MCF 10A (cell line): ENCODE results near the gene RHBG. TPM values are rescaled to one million over a fixed set of nuclear protein-coding genes. Genes with fewer than 3 reads are reported as not detected.

Experiments used
- BruUV-seq: library from RNA; stranded (reverse); fragments of 400-500 nt; replicated peaks from 2 replicates; lab custom pipeline; 2021; lab: Mats Ljungman, UMichigan
- CTCF ChIA-PET: fragments of 300-600 bp; sonication (Branson Sonifier 250); formaldehyde crosslinking; extraction: SDS; loops from one replicate; lab custom pipeline; 2021; ENCODE audit warnings: antibody characterized with exemption, inconsistent platforms; lab: Yijun Ruan, JAX
- POLR2A ChIA-PET: fragments of 300-600, 350-650 bp; sonication (Branson Sonifier 250); formaldehyde crosslinking; extraction: SDS; loops from one replicate; lab custom pipeline; 2020; ENCODE audit warnings: antibody characterized with exemption, inconsistent platforms; lab: Yijun Ruan, JAX
- DNase-seq: peaks from one replicate; pipeline ENCODE4 v3.0.0-alpha.2; 2018; ENCODE audit not compliant: unreplicated experiment
- H3K27ac Mint-ChIP-seq: one replicate; pipeline ENCODE4 v1.8.0; 2022; ENCODE audit warnings: mild to moderate bottlenecking, low read depth, mixed read lengths; ENCODE audit not compliant: unreplicated experiment
- H3K27me3 Mint-ChIP-seq: one replicate; pipeline ENCODE4 v1.8.0; 2022; ENCODE audit warnings: mixed read lengths; ENCODE audit not compliant: insufficient read depth, unreplicated experiment
- H3K36me3 Mint-ChIP-seq: one replicate; pipeline ENCODE4 v1.8.0; 2022; ENCODE audit warnings: mild to moderate bottlenecking, moderate library complexity, mixed read lengths; ENCODE audit not compliant: insufficient read depth, unreplicated experiment
- H3K4me1 Mint-ChIP-seq: one replicate; pipeline ENCODE4 v1.8.0; 2022; ENCODE audit warnings: mixed read lengths; ENCODE audit not compliant: insufficient read depth, unreplicated experiment
- H3K4me3 Mint-ChIP-seq: one replicate; pipeline ENCODE4 v1.8.0; 2022; ENCODE audit warnings: mild to moderate bottlenecking, moderate library complexity, mixed read lengths; ENCODE audit not compliant: unreplicated experiment
- H3K9me3 Mint-ChIP-seq: one replicate; pipeline ENCODE4 v1.8.0; 2022; ENCODE audit warnings: mixed read lengths; ENCODE audit not compliant: unreplicated experiment
- intact Hi-C: fragments of 100-400 bp; cut with micrococcal nuclease; formaldehyde crosslinking; loops from 2 replicates; pipeline ENCODE4 v1.14.1; 2022
- total RNA-seq: library from RNA; stranded (reverse); gene quantifications from 2 replicates; pipeline ENCODE4 v1.2.3, GENCODE V29; 2022
- TF ChIP-seq, protein P1 (sequence below): fragments of 200-600 bp; IDR thresholded peaks from one replicate; pipeline ENCODE4 v1.8.0; 2022; ENCODE audit warnings: antibody characterized with exemption, mild to moderate bottlenecking; ENCODE audit not compliant: unreplicated experiment

Gene RHBG
- total RNA-seq, 1 experiment from 2014 or later = not detected

DNA sequence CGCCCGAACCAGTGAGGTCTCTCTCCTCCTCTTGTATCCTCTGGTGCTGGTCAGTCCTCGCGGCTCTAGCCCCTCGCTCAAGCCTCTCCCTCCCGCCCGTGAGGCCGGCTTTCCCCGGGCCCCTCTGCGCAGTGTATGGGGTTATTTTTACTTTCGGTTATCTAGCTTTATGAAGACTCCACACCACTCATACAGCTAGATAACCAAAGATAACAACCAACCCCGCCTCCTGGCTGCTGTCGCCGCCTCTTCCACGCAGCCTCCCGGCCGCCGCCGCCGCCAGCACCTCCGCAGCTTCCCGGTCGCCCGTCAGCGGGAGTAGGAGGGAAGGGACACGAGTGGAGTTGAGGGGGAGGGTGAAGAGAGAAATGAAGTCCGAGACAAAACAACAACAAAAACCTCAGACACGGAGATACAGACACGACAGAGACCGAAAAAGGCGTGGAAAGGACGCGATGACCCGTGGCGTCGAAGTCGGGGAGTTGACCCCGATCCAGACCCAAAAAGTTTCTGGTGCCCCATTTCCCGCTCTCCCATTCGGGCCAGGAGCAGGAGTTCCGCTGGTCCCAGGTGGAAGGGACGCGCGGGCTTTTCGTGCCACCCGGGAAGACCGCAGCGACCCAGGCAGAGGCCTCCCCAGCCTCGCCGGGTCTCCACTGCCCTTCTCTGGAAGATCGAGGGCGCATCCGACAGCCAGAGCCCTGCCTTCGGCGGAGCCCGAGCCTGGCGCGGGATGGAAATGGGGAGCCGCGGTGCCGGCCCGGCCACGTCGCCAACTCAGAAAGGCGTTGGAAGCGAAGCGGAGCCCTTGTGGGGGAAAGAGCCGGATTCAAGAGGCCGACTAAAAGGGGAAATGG, 51.4 kb downstream of the RHBG start:
- TF ChIP-seq, protein P1, sequence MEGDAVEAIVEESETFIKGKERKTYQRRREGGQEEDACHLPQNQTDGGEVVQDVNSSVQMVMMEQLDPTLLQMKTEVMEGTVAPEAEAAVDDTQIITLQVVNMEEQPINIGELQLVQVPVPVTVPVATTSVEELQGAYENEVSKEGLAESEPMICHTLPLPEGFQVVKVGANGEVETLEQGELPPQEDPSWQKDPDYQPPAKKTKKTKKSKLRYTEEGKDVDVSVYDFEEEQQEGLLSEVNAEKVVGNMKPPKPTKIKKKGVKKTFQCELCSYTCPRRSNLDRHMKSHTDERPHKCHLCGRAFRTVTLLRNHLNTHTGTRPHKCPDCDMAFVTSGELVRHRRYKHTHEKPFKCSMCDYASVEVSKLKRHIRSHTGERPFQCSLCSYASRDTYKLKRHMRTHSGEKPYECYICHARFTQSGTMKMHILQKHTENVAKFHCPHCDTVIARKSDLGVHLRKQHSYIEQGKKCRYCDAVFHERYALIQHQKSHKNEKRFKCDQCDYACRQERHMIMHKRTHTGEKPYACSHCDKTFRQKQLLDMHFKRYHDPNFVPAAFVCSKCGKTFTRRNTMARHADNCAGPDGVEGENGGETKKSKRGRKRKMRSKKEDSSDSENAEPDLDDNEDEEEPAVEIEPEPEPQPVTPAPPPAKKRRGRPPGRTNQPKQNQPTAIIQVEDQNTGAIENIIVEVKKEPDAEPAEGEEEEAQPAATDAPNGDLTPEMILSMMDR = no peak
- Mint-ChIP-seq H3K9me3 (no peaks in the 10 kb centered on the region), H3K36me3 (peaks cover 12% of the 10 kb centered on the region), H3K27ac (no peak overlapping the region), H3K4me3 (peak overlapping the region; percentile 71), H3K4me1 (peaks cover 5% of the 10 kb centered on the region), H3K27me3 (peaks cover 92% of the 10 kb centered on the region)
- DNase-seq = no peak
- BruUV-seq = no TSS peak
- intact Hi-C loops = no loop called here
- ChIA-PET CTCF (interaction anchor here (0.7 to 3.2 kb wide), 6 partner anchors 21 to 145 kb away, joined by 3 to 29 read pairs (median 8); no protein-coding TSS in a partner anchor), POLR2A (no interaction called here)

DNA sequence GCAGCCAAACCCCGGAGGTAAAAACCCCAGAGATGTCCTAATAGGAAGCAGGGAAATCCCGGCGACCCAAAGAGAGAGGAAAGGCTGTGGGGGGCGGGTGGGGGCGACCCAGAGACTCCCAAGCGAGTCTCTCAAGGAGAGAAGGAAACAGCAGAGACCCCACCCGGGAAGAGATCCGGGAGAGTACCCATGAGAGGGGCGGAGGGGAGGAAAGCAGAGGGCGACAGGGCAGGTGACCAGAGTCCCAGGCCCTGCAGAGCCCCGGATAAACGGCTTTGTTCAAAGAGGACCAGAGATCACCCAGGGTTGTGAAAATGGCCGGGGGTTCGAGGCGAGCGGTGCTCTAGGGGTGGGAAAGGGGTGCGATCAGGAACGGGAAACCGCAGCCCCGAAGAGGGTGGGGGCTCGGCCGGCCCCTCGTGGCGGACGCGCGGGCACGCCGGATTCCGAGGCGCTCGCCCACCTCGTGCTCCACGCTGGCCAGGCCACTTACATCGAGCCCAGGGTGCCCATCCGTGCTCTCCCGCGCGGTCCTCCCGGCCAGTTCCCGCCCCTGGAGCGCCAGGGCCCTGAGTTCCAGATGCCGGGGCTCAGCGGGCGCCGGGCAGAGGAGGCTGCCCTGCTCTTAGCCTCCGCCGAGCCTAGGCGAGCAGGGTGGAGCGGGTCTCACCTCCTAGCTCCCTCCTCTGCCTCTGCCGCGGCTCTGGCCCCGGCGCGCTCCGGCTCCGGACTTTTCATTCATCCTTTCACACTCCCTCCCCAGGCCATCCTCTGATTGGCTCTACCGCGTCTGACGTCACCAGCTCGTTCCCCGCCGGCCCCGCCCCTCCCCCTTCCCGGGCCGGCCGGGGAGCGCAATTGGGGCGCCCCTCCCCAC, 52.3 kb downstream of the RHBG start:
- Mint-ChIP-seq H3K9me3 (no peaks in the 10 kb centered on the region), H3K4me3 (peak overlapping the region; percentile 71), H3K27ac (no peak overlapping the region), H3K4me1 (peaks cover 5% of the 10 kb centered on the region), H3K27me3 (peaks cover 90% of the 10 kb centered on the region), H3K36me3 (peaks cover 12% of the 10 kb centered on the region)
- DNase-seq = peak; percentile 93
- ChIA-PET POLR2A (no interaction called here), CTCF (interaction anchor here (0.5 to 7.9 kb wide), 4 partner anchors 24 to 49 kb away, joined by 3 to 56 read pairs (median 4); no protein-coding TSS in a partner anchor)
- intact Hi-C loops = no loop called here
- BruUV-seq = no TSS peak
- TF ChIP-seq, protein P1 = no peak

DNA sequence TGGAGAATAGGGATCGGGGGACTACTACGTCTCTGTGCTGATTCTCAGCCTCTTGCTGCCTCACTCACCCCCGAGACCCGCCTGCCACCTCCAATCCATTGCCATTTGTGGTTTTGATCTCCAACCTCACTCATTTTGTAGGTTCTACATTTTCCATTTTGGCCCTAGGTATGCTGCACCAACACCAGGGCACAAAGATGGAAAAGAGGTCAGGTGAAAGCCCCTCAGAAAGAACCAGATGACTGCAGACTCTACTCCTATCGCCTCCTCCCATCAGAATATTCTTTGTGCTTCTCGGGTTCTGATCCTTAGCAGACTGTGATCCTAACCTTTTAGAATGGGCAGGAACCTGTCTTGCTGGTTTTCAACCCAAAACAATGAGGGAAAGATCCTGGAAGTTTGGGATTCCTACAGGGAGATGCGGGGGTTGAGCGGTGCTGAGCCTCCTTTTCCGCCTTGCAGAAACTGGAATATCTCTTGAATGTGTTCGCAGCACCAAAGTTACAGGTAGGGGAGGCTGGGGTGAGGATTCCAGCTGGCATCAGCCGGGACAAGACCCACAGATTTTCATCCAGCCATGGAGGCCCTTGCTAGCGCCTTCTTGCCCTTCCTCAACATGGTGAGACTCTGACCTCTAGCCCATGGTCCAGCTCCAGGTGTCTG, 53.1 kb downstream of the RHBG start:
- Mint-ChIP-seq H3K27ac (no peak overlapping the region), H3K27me3 (peaks cover 90% of the 10 kb centered on the region), H3K9me3 (no peaks in the 10 kb centered on the region), H3K4me3 (peak overlapping the region; percentile 71), H3K4me1 (peaks cover 5% of the 10 kb centered on the region), H3K36me3 (peaks cover 12% of the 10 kb centered on the region)
- intact Hi-C loops = no loop called here
- ChIA-PET POLR2A (interaction anchor here (0.7 kb wide), 1 partner anchor 198 kb away, joined by 3 read pairs; no protein-coding TSS in a partner anchor), CTCF (interaction anchor here (0.5 to 7.9 kb wide), 7 partner anchors 24 to 54 kb away, joined by 3 to 56 read pairs (median 5); no protein-coding TSS in a partner anchor)
- BruUV-seq = no TSS peak
- TF ChIP-seq, protein P1 = no peak
- no peak for DNase-seq
